Liver (tissue), 9 donors: Measurements from ENCODE around the gene SYNDIG1. TPM values are rescaled to one million over a fixed set of nuclear protein-coding genes. Genes with fewer than 3 reads are reported as not detected.

ENCODE experiments used
- DNase-seq: peaks from one replicate; pipeline ENCODE4 v3.0.0-alpha.2; 2017; ENCODE audit warnings: low spot score
- H3K27ac ChIP-seq, 2 donors: one replicate each; pipeline ENCODE4 v1.7.0; 2013; ENCODE audit warnings: inconsistent platforms in 2 of 2, low read length in 2 of 2, control low read depth in 1 of 2, low read depth in 1 of 2, mild to moderate bottlenecking in 1 of 2
- H3K27me3 ChIP-seq, 4 donors: one replicate each; pipeline versions ENCODE4 v1.6.1 to v1.7.0; 2013; ENCODE audit warnings: low read length in 3 of 4, inconsistent platforms in 1 of 4, mild to moderate bottlenecking in 1 of 4, moderate library complexity in 1 of 4; ENCODE audit not compliant: control insufficient read depth in 4 of 4, insufficient read depth in 4 of 4
- H3K36me3 ChIP-seq, 4 donors: one replicate each; pipeline versions ENCODE4 v1.6.1 to v1.7.0; 2013; ENCODE audit warnings: low read length in 3 of 4, mild to moderate bottlenecking in 3 of 4, low read depth in 1 of 4, moderate library complexity in 1 of 4; ENCODE audit not compliant: control insufficient read depth in 4 of 4, insufficient read depth in 3 of 4
- H3K4me1 ChIP-seq, 4 donors: one replicate each; pipeline versions ENCODE4 v1.6.1 to v1.7.0; 2013; ENCODE audit warnings: low read length in 3 of 4, mild to moderate bottlenecking in 3 of 4, moderate library complexity in 1 of 4; ENCODE audit not compliant: control insufficient read depth in 4 of 4, insufficient read depth in 4 of 4
- H3K4me3 ChIP-seq, 3 donors: one replicate each; pipeline versions ENCODE4 v1.6.1 to v1.7.0; 2013; ENCODE audit warnings: low read length in 3 of 3, control low read depth in 1 of 3, low read depth in 1 of 3, mild to moderate bottlenecking in 1 of 3
- H3K9ac ChIP-seq, 2 donors: one replicate each; pipeline ENCODE4 v1.7.0; 2013; ENCODE audit warnings: low read length in 2 of 2, mild to moderate bottlenecking in 2 of 2, moderate library complexity in 2 of 2, control low read depth in 1 of 2, low read depth in 1 of 2
- H3K9me3 ChIP-seq, 4 donors: one replicate each; pipeline versions ENCODE4 v1.6.1 to v1.7.0; 2013; ENCODE audit warnings: low read length in 3 of 4; ENCODE audit not compliant: control insufficient read depth in 4 of 4
- EGR1 ChIP-seq, 2 donors: IDR thresholded peaks; 2 replicates each; pipeline ENCODE4 v1.6.1; 2016 to 2018; ENCODE audit warnings: antibody characterized with exemption in 2 of 2, low read depth in 2 of 2
- FOXA1 ChIP-seq: IDR thresholded peaks from 2 replicates; pipeline ENCODE4 v1.6.1; 2016; ENCODE audit warnings: antibody characterized with exemption
- FOXA2 ChIP-seq: IDR thresholded peaks from 2 replicates; pipeline ENCODE4 v1.6.1; 2016; ENCODE audit warnings: antibody characterized with exemption
- GABPA ChIP-seq, 2 donors: IDR thresholded peaks in 1 of 2; conservative IDR thresholded peaks in 1 of 2; 2 replicates each; pipeline ENCODE4 v1.6.1; 2016; ENCODE audit warnings: antibody characterized with exemption in 2 of 2, mild to moderate bottlenecking in 1 of 2, moderate library complexity in 1 of 2
- HNF4A ChIP-seq, 2 donors: conservative IDR thresholded peaks; 2 replicates each; pipeline ENCODE4 v1.6.1; 2016; ENCODE audit warnings: antibody characterized with exemption in 2 of 2, mild to moderate bottlenecking in 2 of 2
- HNF4G ChIP-seq: IDR thresholded peaks from 2 replicates; pipeline ENCODE4 v1.6.1; 2016; ENCODE audit warnings: antibody characterized with exemption
- JUND ChIP-seq, 2 donors: IDR thresholded peaks; 2 replicates each; pipeline ENCODE4 v1.6.1; 2016; ENCODE audit warnings: antibody characterized with exemption in 2 of 2
- NR2F2 ChIP-seq: IDR thresholded peaks from 2 replicates; pipeline ENCODE4 v1.6.1; 2016; ENCODE audit warnings: antibody characterized with exemption
- RAD21 ChIP-seq, 2 donors: IDR thresholded peaks; 2 replicates each; pipeline ENCODE4 v1.6.1; 2016; ENCODE audit warnings: antibody characterized with exemption in 2 of 2, mild to moderate bottlenecking in 2 of 2
- RXRA ChIP-seq, 2 donors: IDR thresholded peaks; 2 replicates each; pipeline ENCODE4 v1.6.1; 2017 to 2018; ENCODE audit warnings: antibody characterized with exemption in 2 of 2, mild to moderate bottlenecking in 1 of 2
- SP1 ChIP-seq: IDR thresholded peaks from 2 replicates; pipeline ENCODE4 v1.6.1; 2018; ENCODE audit warnings: antibody characterized with exemption, mild to moderate bottlenecking
- TAF1 ChIP-seq: conservative IDR thresholded peaks from 2 replicates; pipeline ENCODE4 v1.6.1; 2016; ENCODE audit warnings: antibody characterized with exemption, mild to moderate bottlenecking
- YY1 ChIP-seq: IDR thresholded peaks from 2 replicates; pipeline ENCODE4 v1.6.1; 2016; ENCODE audit warnings: antibody characterized with exemption, mild to moderate bottlenecking
- WGBS: extraction: QIAGEN DNeasy Blood & Tissue Kit; methylation state at CpG from one replicate; pipeline ENCODE4 v1.1.7; 2013; 5-methylcytosine and 5-hydroxymethylcytosine counted together
- polyA plus RNA-seq, 2 donors: library from polyadenylated mRNA; stranded (reverse) in 1 of 2; unstranded in 1 of 2; fragments of 200-250 nt in 1 of 2; fragments of >200 nt in 1 of 2; fragmentation: Nextera tagmentation in 1 of 2; extraction: Ambion mirVana in 1 of 2; gene quantifications; one replicate each; pipeline versions ENCODE4 v1.2.1 to v1.2.3, GENCODE V29; 2013 to 2015
- total RNA-seq, 2 donors: library from RNA; depleted of rRNA; stranded (reverse); fragments of >200 nt; gene quantifications; one replicate each; pipeline ENCODE4 v1.2.3, GENCODE V29; 2014
- TF ChIP-seq, protein P1 (sequence below): IDR thresholded peaks from 2 replicates; pipeline ENCODE4 v1.6.1; 2016; ENCODE audit warnings: antibody characterized with exemption
- TF ChIP-seq, protein P2 (sequence below): fragments of 150-350 bp; IDR thresholded peaks from 2 replicates; pipeline ENCODE4 v1.5.1; 2017; ENCODE audit warnings: improper control_type of control experiment, low read depth, low read length; ENCODE audit not compliant: missing input control
- TF ChIP-seq, protein P3 (sequence below): IDR thresholded peaks from 2 replicates; pipeline ENCODE4 v1.6.1; 2016; ENCODE audit warnings: antibody characterized with exemption
- TF ChIP-seq, protein P4 (sequence below): IDR thresholded peaks from 2 replicates; pipeline ENCODE4 v1.6.1; 2016; ENCODE audit warnings: antibody characterized with exemption, mild to moderate bottlenecking
- TF ChIP-seq, protein P5 (sequence below): IDR thresholded peaks from 2 replicates; pipeline ENCODE4 v1.6.1; 2016; ENCODE audit warnings: antibody characterized with exemption
- donor health status: healthy.
- donor health status: healthy.
- donor health status: healthy.
- donor health status: healthy.
- donor health status: healthy.

SYNDIG1 gene
- total and polyA plus RNA-seq, 4 donors = 0.05 to 0.08 TPM; not detected in 2

DNA sequence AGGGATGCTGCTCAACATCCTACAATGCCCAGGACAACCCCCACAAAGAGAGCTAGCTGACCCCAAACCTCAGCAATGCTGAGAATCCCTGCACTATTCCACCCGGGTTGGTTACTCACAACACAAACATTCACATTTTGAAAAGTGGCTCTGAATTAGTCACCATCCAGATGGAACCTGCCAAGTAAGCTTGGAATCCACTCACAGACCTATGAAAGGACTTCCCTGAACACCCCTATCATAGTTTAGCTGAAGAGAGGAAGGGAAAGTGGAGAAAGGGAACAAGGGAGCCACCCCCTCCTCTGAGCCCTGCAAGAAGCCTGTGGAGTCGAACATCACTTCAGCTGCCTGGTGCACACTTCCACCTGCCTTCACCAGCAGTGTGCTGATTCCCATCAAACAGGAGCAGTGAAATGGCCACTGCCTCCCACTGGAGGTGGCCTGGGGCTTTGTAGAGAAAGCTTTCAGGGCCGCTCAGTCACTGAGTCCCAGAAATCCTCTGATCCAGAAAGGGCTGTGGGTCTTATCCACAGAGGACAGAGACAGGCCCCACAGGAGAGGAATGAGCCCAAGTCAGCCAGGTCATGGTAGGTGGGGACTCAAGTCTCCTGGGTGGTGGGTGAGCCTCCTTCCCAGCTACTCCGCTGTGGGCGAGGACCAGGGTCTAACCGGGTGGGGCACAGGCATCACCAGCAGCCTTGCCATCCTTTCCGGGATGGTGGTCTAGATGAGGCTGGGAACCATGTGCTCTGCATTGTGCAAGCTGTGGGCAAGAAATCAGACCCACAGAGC lies 203.7 kb downstream of the SYNDIG1 start:
- no peak for DNase-seq

More for the DNA sequence above, 203.7 kb downstream of the SYNDIG1 start:
- Histone ChIP-seq H3K4me1 (no peaks in the 10 kb centered on the region), H3K27me3 (no peaks in the 10 kb centered on the region), H3K36me3 (no peaks in the 10 kb centered on the region), H3K9me3 (no peaks in the 10 kb centered on the region), H3K4me3 (no peak overlapping the region), H3K9ac (no peak overlapping the region), H3K27ac (no peak overlapping the region)
- WGBS = 84% methylated on average over 7 of the region's 7 CpGs
- TF ChIP-seq, protein P1, sequence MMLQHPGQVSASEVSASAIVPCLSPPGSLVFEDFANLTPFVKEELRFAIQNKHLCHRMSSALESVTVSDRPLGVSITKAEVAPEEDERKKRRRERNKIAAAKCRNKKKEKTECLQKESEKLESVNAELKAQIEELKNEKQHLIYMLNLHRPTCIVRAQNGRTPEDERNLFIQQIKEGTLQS = no peak
- TF ChIP-seq GABPA (IDR thresholded peaks at IDR 0.05 in 1 of 2, conservative IDR thresholded peaks at IDR 0.05 in 1 of 2) (no peak), HNF4A (conservative IDR thresholded peaks at IDR 0.05) (no peak), JUND (IDR thresholded peaks at IDR 0.05) (no peak), EGR1 (IDR thresholded peaks at IDR 0.05; ENCODE audit: low read depth in 2 of 2) (no peak), HNF4G (no peak), FOXA2 (no peak), RXRA (IDR thresholded peaks at IDR 0.05) (no peak), FOXA1 (no peak), RAD21 (IDR thresholded peaks at IDR 0.05) (no peak), YY1 (no peak), TAF1 (no peak), SP1 (no peak), NR2F2 (no peak)
- TF ChIP-seq, protein P2, sequence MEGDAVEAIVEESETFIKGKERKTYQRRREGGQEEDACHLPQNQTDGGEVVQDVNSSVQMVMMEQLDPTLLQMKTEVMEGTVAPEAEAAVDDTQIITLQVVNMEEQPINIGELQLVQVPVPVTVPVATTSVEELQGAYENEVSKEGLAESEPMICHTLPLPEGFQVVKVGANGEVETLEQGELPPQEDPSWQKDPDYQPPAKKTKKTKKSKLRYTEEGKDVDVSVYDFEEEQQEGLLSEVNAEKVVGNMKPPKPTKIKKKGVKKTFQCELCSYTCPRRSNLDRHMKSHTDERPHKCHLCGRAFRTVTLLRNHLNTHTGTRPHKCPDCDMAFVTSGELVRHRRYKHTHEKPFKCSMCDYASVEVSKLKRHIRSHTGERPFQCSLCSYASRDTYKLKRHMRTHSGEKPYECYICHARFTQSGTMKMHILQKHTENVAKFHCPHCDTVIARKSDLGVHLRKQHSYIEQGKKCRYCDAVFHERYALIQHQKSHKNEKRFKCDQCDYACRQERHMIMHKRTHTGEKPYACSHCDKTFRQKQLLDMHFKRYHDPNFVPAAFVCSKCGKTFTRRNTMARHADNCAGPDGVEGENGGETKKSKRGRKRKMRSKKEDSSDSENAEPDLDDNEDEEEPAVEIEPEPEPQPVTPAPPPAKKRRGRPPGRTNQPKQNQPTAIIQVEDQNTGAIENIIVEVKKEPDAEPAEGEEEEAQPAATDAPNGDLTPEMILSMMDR = no peak
- TF ChIP-seq, protein P3, sequence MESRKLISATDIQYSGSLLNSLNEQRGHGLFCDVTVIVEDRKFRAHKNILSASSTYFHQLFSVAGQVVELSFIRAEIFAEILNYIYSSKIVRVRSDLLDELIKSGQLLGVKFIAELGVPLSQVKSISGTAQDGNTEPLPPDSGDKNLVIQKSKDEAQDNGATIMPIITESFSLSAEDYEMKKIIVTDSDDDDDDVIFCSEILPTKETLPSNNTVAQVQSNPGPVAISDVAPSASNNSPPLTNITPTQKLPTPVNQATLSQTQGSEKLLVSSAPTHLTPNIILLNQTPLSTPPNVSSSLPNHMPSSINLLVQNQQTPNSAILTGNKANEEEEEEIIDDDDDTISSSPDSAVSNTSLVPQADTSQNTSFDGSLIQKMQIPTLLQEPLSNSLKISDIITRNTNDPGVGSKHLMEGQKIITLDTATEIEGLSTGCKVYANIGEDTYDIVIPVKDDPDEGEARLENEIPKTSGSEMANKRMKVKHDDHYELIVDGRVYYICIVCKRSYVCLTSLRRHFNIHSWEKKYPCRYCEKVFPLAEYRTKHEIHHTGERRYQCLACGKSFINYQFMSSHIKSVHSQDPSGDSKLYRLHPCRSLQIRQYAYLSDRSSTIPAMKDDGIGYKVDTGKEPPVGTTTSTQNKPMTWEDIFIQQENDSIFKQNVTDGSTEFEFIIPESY = no peak
- TF ChIP-seq, protein P4, sequence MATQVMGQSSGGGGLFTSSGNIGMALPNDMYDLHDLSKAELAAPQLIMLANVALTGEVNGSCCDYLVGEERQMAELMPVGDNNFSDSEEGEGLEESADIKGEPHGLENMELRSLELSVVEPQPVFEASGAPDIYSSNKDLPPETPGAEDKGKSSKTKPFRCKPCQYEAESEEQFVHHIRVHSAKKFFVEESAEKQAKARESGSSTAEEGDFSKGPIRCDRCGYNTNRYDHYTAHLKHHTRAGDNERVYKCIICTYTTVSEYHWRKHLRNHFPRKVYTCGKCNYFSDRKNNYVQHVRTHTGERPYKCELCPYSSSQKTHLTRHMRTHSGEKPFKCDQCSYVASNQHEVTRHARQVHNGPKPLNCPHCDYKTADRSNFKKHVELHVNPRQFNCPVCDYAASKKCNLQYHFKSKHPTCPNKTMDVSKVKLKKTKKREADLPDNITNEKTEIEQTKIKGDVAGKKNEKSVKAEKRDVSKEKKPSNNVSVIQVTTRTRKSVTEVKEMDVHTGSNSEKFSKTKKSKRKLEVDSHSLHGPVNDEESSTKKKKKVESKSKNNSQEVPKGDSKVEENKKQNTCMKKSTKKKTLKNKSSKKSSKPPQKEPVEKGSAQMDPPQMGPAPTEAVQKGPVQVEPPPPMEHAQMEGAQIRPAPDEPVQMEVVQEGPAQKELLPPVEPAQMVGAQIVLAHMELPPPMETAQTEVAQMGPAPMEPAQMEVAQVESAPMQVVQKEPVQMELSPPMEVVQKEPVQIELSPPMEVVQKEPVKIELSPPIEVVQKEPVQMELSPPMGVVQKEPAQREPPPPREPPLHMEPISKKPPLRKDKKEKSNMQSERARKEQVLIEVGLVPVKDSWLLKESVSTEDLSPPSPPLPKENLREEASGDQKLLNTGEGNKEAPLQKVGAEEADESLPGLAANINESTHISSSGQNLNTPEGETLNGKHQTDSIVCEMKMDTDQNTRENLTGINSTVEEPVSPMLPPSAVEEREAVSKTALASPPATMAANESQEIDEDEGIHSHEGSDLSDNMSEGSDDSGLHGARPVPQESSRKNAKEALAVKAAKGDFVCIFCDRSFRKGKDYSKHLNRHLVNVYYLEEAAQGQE = no peak
- TF ChIP-seq, protein P5, sequence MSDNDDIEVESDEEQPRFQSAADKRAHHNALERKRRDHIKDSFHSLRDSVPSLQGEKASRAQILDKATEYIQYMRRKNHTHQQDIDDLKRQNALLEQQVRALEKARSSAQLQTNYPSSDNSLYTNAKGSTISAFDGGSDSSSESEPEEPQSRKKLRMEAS = no peak
